Trophoblast cell (in vitro differentiated cells and primary cell): ENCODE data around the gene TPTE2.
"Not testable (repeated sequence)": the region's sequence is repeated elsewhere in the genome, so short reads cannot be mapped to it uniquely, and the experiment has no call there.

Experiments
- DNase-seq, 2 donors: peaks; one replicate each; pipeline ENCODE4 v3.0.0-alpha.2; 2016
- H2AFZ ChIP-seq: 2 replicates; pipeline ENCODE4 v1.6.1; 2013; ENCODE audit warnings: low read length, moderate library complexity, mild to moderate bottlenecking; ENCODE audit not compliant: insufficient read depth, poor library complexity
- H2AK5ac ChIP-seq: 2 replicates; pipeline ENCODE4 v1.6.1; 2013; ENCODE audit warnings: mild to moderate bottlenecking, low read length
- H2BK120ac ChIP-seq: 2 replicates; pipeline ENCODE4 v1.6.1; 2013; ENCODE audit warnings: low read length, mild to moderate bottlenecking, moderate library complexity; ENCODE audit not compliant: insufficient read depth, poor library complexity
- H2BK12ac ChIP-seq: 2 replicates; pipeline ENCODE4 v1.6.1; 2013; ENCODE audit warnings: mild to moderate bottlenecking, low read length, moderate library complexity
- H2BK5ac ChIP-seq: 2 replicates; pipeline ENCODE4 v1.6.1; 2013; ENCODE audit warnings: low read length, low read depth, moderate library complexity, mild to moderate bottlenecking; ENCODE audit not compliant: poor library complexity
- H3K14ac ChIP-seq: 2 replicates; pipeline ENCODE4 v1.6.1; 2013; ENCODE audit warnings: mild to moderate bottlenecking, low read length
- H3K18ac ChIP-seq: 2 replicates; pipeline ENCODE4 v1.6.1; 2013; ENCODE audit warnings: mild to moderate bottlenecking, low read length
- H3K23ac ChIP-seq: 2 replicates; pipeline ENCODE4 v1.6.1; 2013; ENCODE audit warnings: low read length
- H3K27ac ChIP-seq: 2 replicates; pipeline ENCODE4 v1.5.1; 2013; ENCODE audit warnings: low read depth, mild to moderate bottlenecking, inconsistent platforms, low read length, moderate library complexity
- H3K27me3 ChIP-seq: 2 replicates; pipeline ENCODE4 v1.6.1; 2013; ENCODE audit warnings: inconsistent platforms, mild to moderate bottlenecking, low read length, moderate library complexity; ENCODE audit not compliant: insufficient read depth
- H3K36me3 ChIP-seq, 2 experiments: 1 replicate in 1 of 2; 2 replicates in 1 of 2; pipeline ENCODE4 v1.6.1; 2013; ENCODE audit warnings: low read length in 2 of 2, mild to moderate bottlenecking in 2 of 2, moderate library complexity in 1 of 2; ENCODE audit not compliant: insufficient read depth in 2 of 2, control insufficient read depth in 1 of 2
- H3K4ac ChIP-seq: 2 replicates; pipeline ENCODE4 v1.6.1; 2013; ENCODE audit warnings: low read depth, mild to moderate bottlenecking, low read length, moderate library complexity
- H3K4me1 ChIP-seq, 2 experiments: 1 replicate in 1 of 2; 2 replicates in 1 of 2; pipeline ENCODE4 v1.6.1; 2013; ENCODE audit warnings: low read length in 2 of 2, mild to moderate bottlenecking in 2 of 2, moderate library complexity in 1 of 2; ENCODE audit not compliant: insufficient read depth in 2 of 2, control insufficient read depth in 1 of 2
- H3K4me2 ChIP-seq: 2 replicates; pipeline ENCODE4 v1.6.1; 2013; ENCODE audit warnings: inconsistent platforms, mild to moderate bottlenecking, low read length, moderate library complexity
- H3K4me3 ChIP-seq: 2 replicates; pipeline ENCODE4 v1.5.1; 2013; ENCODE audit warnings: mild to moderate bottlenecking, low read depth, low read length, inconsistent platforms
- H3K79me1 ChIP-seq: one replicate; pipeline ENCODE4 v1.6.1; 2013; ENCODE audit warnings: low read length
- H3K79me2 ChIP-seq: 2 replicates; pipeline ENCODE4 v1.6.1; 2013; ENCODE audit warnings: low read length, mild to moderate bottlenecking; ENCODE audit not compliant: control insufficient read depth, insufficient read depth, poor library complexity
- H3K9ac ChIP-seq: 2 replicates; pipeline ENCODE4 v1.6.1; 2013; ENCODE audit warnings: mild to moderate bottlenecking, low read length
- H3K9me3 ChIP-seq: 2 replicates; pipeline ENCODE4 v1.6.1; 2013; ENCODE audit warnings: low read depth, mild to moderate bottlenecking, control low read depth, inconsistent platforms, low read length; ENCODE audit not compliant: insufficient read depth
- H4K12ac ChIP-seq: 2 replicates; pipeline ENCODE4 v1.6.1; 2013; ENCODE audit warnings: low read depth, mild to moderate bottlenecking, low read length, moderate library complexity
- H4K8ac ChIP-seq: 2 replicates; pipeline ENCODE4 v1.6.1; 2013; ENCODE audit warnings: low read depth, mild to moderate bottlenecking, low read length, moderate library complexity
- H4K91ac ChIP-seq: one replicate; pipeline ENCODE4 v1.6.1; 2013; ENCODE audit warnings: low read depth, mild to moderate bottlenecking, low read length, moderate library complexity
- WGBS: extraction: QIAGEN DNeasy Blood & Tissue Kit; methylation state at CpG from one replicate; pipeline ENCODE4 v1.1.7; 2013; ENCODE audit warnings: missing lambda C conversion rate; ENCODE audit not compliant: insufficient read length, insufficient coverage; ENCODE audit errors: extremely low coverage; 5-methylcytosine and 5-hydroxymethylcytosine counted together

The TPTE2 gene

GRCh38 chr13:19460126-19460525 is 101.2 kb downstream of the TPTE2 start:
- not testable (repeated sequence) for H2AFZ ChIP-seq, H4K8ac ChIP-seq, H3K79me1 ChIP-seq, H3K4ac ChIP-seq, DNase-seq, H2BK12ac ChIP-seq, H3K4me2 ChIP-seq, H3K9ac ChIP-seq, H3K79me2 ChIP-seq, H3K14ac ChIP-seq, H2AK5ac ChIP-seq, H4K91ac ChIP-seq, H2BK120ac ChIP-seq, H3K27ac ChIP-seq, H3K36me3 ChIP-seq, H3K23ac ChIP-seq, H3K4me1 ChIP-seq, H4K12ac ChIP-seq, H3K4me3 ChIP-seq, H2BK5ac ChIP-seq, H3K27me3 ChIP-seq, H3K18ac ChIP-seq
- no CpG with 5 or more reads among the region's 9 CpGs for WGBS
- peaks cover 12% of the 10 kb centered on the region for H3K9me3 ChIP-seq

GRCh38 chr13:19439056-19439686 is 122.2 kb downstream of the TPTE2 start:
- H3K9me3 ChIP-seq, H3K23ac ChIP-seq, H2AK5ac ChIP-seq, H3K18ac ChIP-seq, H3K79me1 ChIP-seq, H3K36me3 ChIP-seq, H3K14ac ChIP-seq, H4K12ac ChIP-seq, H4K91ac ChIP-seq, H2BK5ac ChIP-seq, H3K9ac ChIP-seq, H3K4me3 ChIP-seq, H3K4me1 ChIP-seq, H3K4ac ChIP-seq, H2AFZ ChIP-seq, H4K8ac ChIP-seq, H2BK12ac ChIP-seq, H3K79me2 ChIP-seq, H3K27ac ChIP-seq, H3K4me2 ChIP-seq, H2BK120ac ChIP-seq, H3K27me3 ChIP-seq: not testable (repeated sequence)
- peak; percentile 30 to 60 for DNase-seq
- no CpG with 5 or more reads among the region's 2 CpGs for WGBS

DNA sequence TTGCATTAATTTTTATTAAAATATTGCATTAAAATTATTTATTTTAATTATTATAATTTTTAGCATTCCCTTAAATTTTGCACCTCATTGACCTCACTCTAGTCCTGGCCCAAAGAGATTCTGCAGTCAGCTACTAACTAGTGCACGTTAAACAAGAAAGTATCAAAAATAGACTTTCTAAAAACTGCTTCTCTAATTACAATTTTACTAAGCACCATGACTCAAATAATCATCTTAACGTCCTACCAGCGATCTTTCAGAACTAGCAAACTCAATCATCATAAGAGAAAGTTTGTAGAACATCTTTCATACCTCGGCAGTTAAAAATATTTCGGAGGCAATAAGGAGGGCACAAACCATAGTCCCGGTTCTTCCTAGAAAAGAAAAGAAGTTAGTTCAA is 123.6 kb downstream of the TPTE2 start:
- not testable (repeated sequence) for H3K9me3 ChIP-seq, H4K12ac ChIP-seq, H3K27ac ChIP-seq, H3K4ac ChIP-seq, H2BK120ac ChIP-seq, DNase-seq, H2AK5ac ChIP-seq, H3K14ac ChIP-seq, H2BK5ac ChIP-seq, H3K79me1 ChIP-seq, H3K27me3 ChIP-seq, H3K79me2 ChIP-seq, H2BK12ac ChIP-seq, H3K9ac ChIP-seq, H3K4me1 ChIP-seq, H3K18ac ChIP-seq, H3K4me2 ChIP-seq, H2AFZ ChIP-seq, H4K8ac ChIP-seq, H3K23ac ChIP-seq, H3K36me3 ChIP-seq, H4K91ac ChIP-seq, H3K4me3 ChIP-seq
- WGBS, result no CpG with 5 or more reads among the region's 6 CpGs

GRCh38 chr13:19422236-19422635 is 139.1 kb downstream of the TPTE2 start:
- H3K79me2 ChIP-seq, H3K4me1 ChIP-seq, H3K14ac ChIP-seq, H3K27me3 ChIP-seq, H3K9ac ChIP-seq, H3K23ac ChIP-seq, H3K4ac ChIP-seq, H3K18ac ChIP-seq, H2BK120ac ChIP-seq, H2AK5ac ChIP-seq, H3K36me3 ChIP-seq, H3K9me3 ChIP-seq, H3K4me2 ChIP-seq, DNase-seq, H2BK5ac ChIP-seq, H3K27ac ChIP-seq, H3K79me1 ChIP-seq, H3K4me3 ChIP-seq, H2AFZ ChIP-seq, H4K91ac ChIP-seq, H4K12ac ChIP-seq, H4K8ac ChIP-seq, H2BK12ac ChIP-seq: not testable (repeated sequence)
- WGBS, result no CpG with 5 or more reads among the region's 2 CpGs
